ENCODE results near the gene UBR4. TPM values are rescaled to one million over a fixed set of nuclear protein-coding genes. Genes with fewer than 3 reads are reported as not detected.

Gene UBR4
- total and polyA plus RNA-seq, 3 donors from 2014 or later: 301 to 708 (median 613) TPM

- no peak for DNase-seq
- WGBS, 2 donors: 67 to 77% methylated on average over 17 to 18 of the region's 18 CpGs
- Histone ChIP-seq H3K36me3 (ENCODE audit: low read depth, missing control alignments) (no peaks in the 10 kb centered on the region), H3K27ac (no peak overlapping the region), H3K4me3 (no peak overlapping the region), H3K4me1 (peaks cover 10% of the 10 kb centered on the region), H3K9me3 (no peaks in the 10 kb centered on the region), H3K27me3 (no peaks in the 10 kb centered on the region)
- intact Hi-C loops (cut with DNase I; ENCODE audit: low total_unique reads): no loop called here
- TF ChIP-seq CTCF (IDR thresholded peaks at IDR 0.05): no peak
- no peak for TF ChIP-seq POLR2A (IDR thresholded peaks at IDR 0.05)
Observed at GRCh38 chr1:19045898-19046880, 163.9 kb downstream of the UBR4 start.

- 83 to 95% methylated on average over 23 to 24 of the region's 24 CpGs for WGBS, 2 donors
- no peak for DNase-seq
- Histone ChIP-seq H3K4me1 (peaks cover 5% of the 10 kb centered on the region), H3K9me3 (no peaks in the 10 kb centered on the region), H3K27ac (no peak overlapping the region), H3K4me3 (no peak overlapping the region), H3K36me3 (ENCODE audit: low read depth, missing control alignments) (no peaks in the 10 kb centered on the region), H3K27me3 (no peaks in the 10 kb centered on the region)
- TF ChIP-seq CTCF (IDR thresholded peaks at IDR 0.05): no peak
- TF ChIP-seq POLR2A (IDR thresholded peaks at IDR 0.05): no peak
- intact Hi-C loops (cut with DNase I; ENCODE audit: low total_unique reads): no loop called here
Observed at GRCh38 chr1:19044975-19045831, 164.9 kb downstream of the UBR4 start.

- 93% methylated on average over 6 of the region's 6 CpGs for WGBS, 2 donors
- H3K4me3 ChIP-seq: no peak overlapping the region
- H3K36me3 ChIP-seq (ENCODE audit: low read depth, missing control alignments): no peaks in the 10 kb centered on the region
- no peaks in the 10 kb centered on the region for H3K9me3 ChIP-seq
- no peak overlapping the region for H3K27ac ChIP-seq
- H3K4me1 ChIP-seq: peaks cover 5% of the 10 kb centered on the region
- DNase-seq: no peak
- intact Hi-C loops (cut with DNase I; ENCODE audit: low total_unique reads): no loop called here
- H3K27me3 ChIP-seq: no peaks in the 10 kb centered on the region
- TF ChIP-seq POLR2A (IDR thresholded peaks at IDR 0.05): no peak
- no peak for TF ChIP-seq CTCF (IDR thresholded peaks at IDR 0.05)
Observed at GRCh38 chr1:19044471-19044870, 165.6 kb downstream of the UBR4 start.

- intact Hi-C loops (cut with DNase I; ENCODE audit: low total_unique reads): no loop called here
- Histone ChIP-seq H3K27ac (no peak overlapping the region), H3K27me3 (no peaks in the 10 kb centered on the region), H3K4me1 (peaks cover under 1% of the 10 kb centered on the region), H3K4me3 (no peak overlapping the region), H3K9me3 (no peaks in the 10 kb centered on the region), H3K36me3 (ENCODE audit: low read depth, missing control alignments) (no peaks in the 10 kb centered on the region)
- no peak for TF ChIP-seq CTCF (IDR thresholded peaks at IDR 0.05)
- no peak for DNase-seq
- 63% methylated on average over 16 of the region's 16 CpGs for WGBS, 2 donors
Observed at GRCh38 chr1:19043579-19044443, 166.3 kb downstream of the UBR4 start.
